Measurements from ENCODE around the gene PCNX1.

DNA sequence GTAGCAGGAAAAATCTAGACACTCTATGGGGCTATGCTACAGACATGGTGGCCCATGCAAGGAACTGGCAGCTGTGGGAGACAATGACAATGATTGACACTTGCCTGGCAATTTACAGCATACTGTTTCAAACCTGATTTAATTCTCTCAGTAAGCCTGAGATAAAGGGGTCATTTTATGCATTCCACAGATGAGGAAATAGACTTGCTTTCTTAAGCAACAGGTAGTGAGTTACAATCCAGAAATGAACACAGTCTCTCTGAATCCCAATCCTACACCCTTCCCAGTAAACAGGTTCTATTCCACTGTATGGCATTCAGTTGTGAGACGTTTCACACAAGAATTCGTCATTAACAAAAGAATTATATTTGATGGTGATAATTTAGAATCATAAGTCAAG is 15.5 kb upstream of the PCNX1 start:
- TF ChIP-seq, protein P1, sequence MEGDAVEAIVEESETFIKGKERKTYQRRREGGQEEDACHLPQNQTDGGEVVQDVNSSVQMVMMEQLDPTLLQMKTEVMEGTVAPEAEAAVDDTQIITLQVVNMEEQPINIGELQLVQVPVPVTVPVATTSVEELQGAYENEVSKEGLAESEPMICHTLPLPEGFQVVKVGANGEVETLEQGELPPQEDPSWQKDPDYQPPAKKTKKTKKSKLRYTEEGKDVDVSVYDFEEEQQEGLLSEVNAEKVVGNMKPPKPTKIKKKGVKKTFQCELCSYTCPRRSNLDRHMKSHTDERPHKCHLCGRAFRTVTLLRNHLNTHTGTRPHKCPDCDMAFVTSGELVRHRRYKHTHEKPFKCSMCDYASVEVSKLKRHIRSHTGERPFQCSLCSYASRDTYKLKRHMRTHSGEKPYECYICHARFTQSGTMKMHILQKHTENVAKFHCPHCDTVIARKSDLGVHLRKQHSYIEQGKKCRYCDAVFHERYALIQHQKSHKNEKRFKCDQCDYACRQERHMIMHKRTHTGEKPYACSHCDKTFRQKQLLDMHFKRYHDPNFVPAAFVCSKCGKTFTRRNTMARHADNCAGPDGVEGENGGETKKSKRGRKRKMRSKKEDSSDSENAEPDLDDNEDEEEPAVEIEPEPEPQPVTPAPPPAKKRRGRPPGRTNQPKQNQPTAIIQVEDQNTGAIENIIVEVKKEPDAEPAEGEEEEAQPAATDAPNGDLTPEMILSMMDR (IDR thresholded peaks at IDR 0.05), result no peak
- no peak for TF ChIP-seq POLR2A (IDR thresholded peaks at IDR 0.05)
- TF ChIP-seq EP300 (IDR thresholded peaks at IDR 0.05), result no peak
